NCI-H226 (cell line): ENCODE measurements around the gene EXOC4.

Source experiments
- DNase-seq: peaks from one replicate; pipeline ENCODE4 v3.0.0-alpha.2; 2015

EXOC4 gene

GRCh38 chr7:133646472-133647315, 393.8 kb downstream of the EXOC4 start:
- DNase-seq = no peak

GRCh38 chr7:133649593-133649992, 396.7 kb downstream of the EXOC4 start:
- DNase-seq = peak; percentile 31

GRCh38 chr7:133650069-133650468, 397.2 kb downstream of the EXOC4 start:
- no peak for DNase-seq

- no peak for DNase-seq
Measured at GRCh38 chr7:133650487-133651300, 397.8 kb downstream of the EXOC4 start.

- DNase-seq = no peak
Measured at GRCh38 chr7:133652547-133652946, 399.7 kb downstream of the EXOC4 start.

GRCh38 chr7:133654547-133654946, 401.7 kb downstream of the EXOC4 start:
- no peak for DNase-seq

GRCh38 chr7:133662276-133662675, 409.4 kb downstream of the EXOC4 start:
- DNase-seq = no peak

- DNase-seq = no peak
Measured at GRCh38 chr7:133662830-133663229, 410.0 kb downstream of the EXOC4 start.

GRCh38 chr7:133664528-133664927, 411.6 kb downstream of the EXOC4 start:
- no peak for DNase-seq

- DNase-seq = no peak
Measured at GRCh38 chr7:133668296-133669060, 415.6 kb downstream of the EXOC4 start.

- DNase-seq = no peak
Measured at GRCh38 chr7:133669061-133669455, 416.2 kb downstream of the EXOC4 start.

- DNase-seq = no peak
Measured at GRCh38 chr7:133670250-133670649, 417.4 kb downstream of the EXOC4 start.

GRCh38 chr7:133672866-133673265, 420.0 kb downstream of the EXOC4 start:
- DNase-seq = no peak

- DNase-seq = no peak
Measured at GRCh38 chr7:133674079-133674763, 421.3 kb downstream of the EXOC4 start.

- DNase-seq = no peak
Measured at GRCh38 chr7:133675510-133676218, 422.8 kb downstream of the EXOC4 start.

- peak; percentile 38 for DNase-seq
Measured at GRCh38 chr7:133676805-133677370, 424.0 kb downstream of the EXOC4 start.

- no peak for DNase-seq
Measured at GRCh38 chr7:133678137-133678814, 425.4 kb downstream of the EXOC4 start.

GRCh38 chr7:133679977-133680376, 427.1 kb downstream of the EXOC4 start:
- DNase-seq = no peak

GRCh38 chr7:133681529-133681928, 428.7 kb downstream of the EXOC4 start:
- DNase-seq = no peak

- no peak for DNase-seq
Measured at GRCh38 chr7:133682364-133683181, 429.7 kb downstream of the EXOC4 start.
